RWPE2 (cell line): ENCODE results near the gene CAPN1.
"Not testable (repeated sequence)": the region's sequence is repeated elsewhere in the genome, so short reads cannot be mapped to it uniquely, and the experiment has no call there.

Experiments
- ATAC-seq: fragments of 200-7000 bp; cut with Tn5 transposase; 3 replicates; pipeline ENCODE4 v1.9.1; 2021; ENCODE audit warnings: low read depth
- DNase-seq: peaks from one replicate; pipeline ENCODE4 v3.0.0-alpha.2; 2020; ENCODE audit warnings: low spot score
- H3K27ac ChIP-seq: fragments of 450-650 bp; 2 replicates; pipeline ENCODE4 v1.5.1; 2017; ENCODE audit warnings: mild to moderate bottlenecking; ENCODE audit not compliant: poor library complexity, severe bottlenecking
- H3K27me3 ChIP-seq: fragments of 250-450 bp; sonication (Bioruptor Pico); 2 replicates; pipeline ENCODE4 v1.5.1; 2021; ENCODE audit warnings: mild to moderate bottlenecking, moderate library complexity; ENCODE audit not compliant: insufficient read depth, poor library complexity, severe bottlenecking
- H3K36me3 ChIP-seq: fragments of 250-450 bp; sonication (Bioruptor Pico); 2 replicates; pipeline ENCODE4 v1.5.1; 2020; ENCODE audit warnings: low read depth, mild to moderate bottlenecking, moderate library complexity
- H3K4me1 ChIP-seq: fragments of 250-450 bp; sonication (Bioruptor Pico); 2 replicates; pipeline ENCODE4 v1.5.1; 2021; ENCODE audit warnings: mild to moderate bottlenecking, moderate library complexity; ENCODE audit not compliant: insufficient read depth, poor library complexity, severe bottlenecking
- H3K4me3 ChIP-seq: fragments of 250-450 bp; sonication (Bioruptor Pico); 2 replicates; pipeline ENCODE4 v1.5.1; 2021; ENCODE audit warnings: mild to moderate bottlenecking, moderate library complexity; ENCODE audit not compliant: severe bottlenecking
- H3K9me3 ChIP-seq: fragments of 250-450 bp; sonication (Bioruptor Pico); 2 replicates; pipeline ENCODE4 v1.5.1; 2021; ENCODE audit warnings: mild to moderate bottlenecking, moderate library complexity; ENCODE audit not compliant: severe bottlenecking
- CTCF ChIP-seq: fragments of 450-650 bp; IDR thresholded peaks from one replicate; pipeline ENCODE4 v1.5.1; 2017; ENCODE audit warnings: mild to moderate bottlenecking, moderate library complexity; ENCODE audit not compliant: poor library complexity, severe bottlenecking

CAPN1 gene

GRCh38 chr11:65241134-65241533 is 59.4 kb downstream of the CAPN1 start:
- H3K36me3 ChIP-seq, result no peaks in the 10 kb centered on the region
- H3K4me1 ChIP-seq, result no peaks in the 10 kb centered on the region
- no peak overlapping the region for H3K27ac ChIP-seq
- TF ChIP-seq CTCF, result no peak
- DNase-seq (no peak), ATAC-seq (no peak)
- H3K27me3 ChIP-seq, result no peaks in the 10 kb centered on the region
- H3K4me3 ChIP-seq, result no peak overlapping the region
- H3K9me3 ChIP-seq, result peaks cover 3% of the 10 kb centered on the region

GRCh38 chr11:65241692-65242091 is 60.0 kb downstream of the CAPN1 start:
- H3K36me3 ChIP-seq, result no peaks in the 10 kb centered on the region
- no peak for ATAC-seq
- DNase-seq, result no peak
- H3K4me3 ChIP-seq, result no peak overlapping the region
- no peak for TF ChIP-seq CTCF
- H3K9me3 ChIP-seq, result peaks cover 3% of the 10 kb centered on the region
- no peaks in the 10 kb centered on the region for H3K27me3 ChIP-seq
- H3K27ac ChIP-seq, result no peak overlapping the region
- H3K4me1 ChIP-seq, result no peaks in the 10 kb centered on the region

- Histone ChIP-seq H3K4me3 (no peak overlapping the region), H3K9me3 (peaks cover 3% of the 10 kb centered on the region), H3K4me1 (no peaks in the 10 kb centered on the region), H3K36me3 (no peaks in the 10 kb centered on the region), H3K27ac (no peak overlapping the region), H3K27me3 (no peaks in the 10 kb centered on the region)
- DNase-seq (no peak), ATAC-seq (no peak)
- no peak for TF ChIP-seq CTCF
Measured at GRCh38 chr11:65242389-65242788, 60.7 kb downstream of the CAPN1 start.

- ATAC-seq (no peak), DNase-seq (no peak)
- Histone ChIP-seq H3K27ac (no peak overlapping the region), H3K4me3 (no peak overlapping the region), H3K27me3 (no peaks in the 10 kb centered on the region), H3K9me3 (peaks cover 3% of the 10 kb centered on the region), H3K36me3 (no peaks in the 10 kb centered on the region), H3K4me1 (no peaks in the 10 kb centered on the region)
- TF ChIP-seq CTCF, result no peak
Measured at GRCh38 chr11:65243797-65244196, 62.1 kb downstream of the CAPN1 start.

- not testable (repeated sequence) for DNase-seq, H3K27me3 ChIP-seq, ATAC-seq, H3K9me3 ChIP-seq, H3K4me3 ChIP-seq, H3K4me1 ChIP-seq, H3K27ac ChIP-seq, H3K36me3 ChIP-seq
Measured at GRCh38 chr11:65245046-65245445, 63.3 kb downstream of the CAPN1 start.
